GM18873 (cell line): Measurements from ENCODE around the gene SNAI3.

Experiments
- ATAC-seq: cut with Tn5 transposase; IDR thresholded peaks from one replicate; pipeline ENCODE4 v1.9.1; 2021; ENCODE audit warnings: mild to moderate bottlenecking, moderate library complexity, moderate number of reproducible peaks; ENCODE audit not compliant: unreplicated experiment, low FRiP score

SNAI3 gene

GRCh38 chr16:88706229-88706964 is 20.1 kb upstream of the SNAI3 start, which contains the start of the genes CTU2 and RNF166:
Gene CTU2, plus strand, starts transcription at chr16:88706503. Its CDS starts 28 bp downstream, at chr16:88706531.
Gene RNF166, minus strand, starts transcription at chr16:88706408. Its CDS starts 83 bp downstream, at chr16:88706325.
- peak; percentile 44 for ATAC-seq

GRCh38 chr16:88705801-88706228 is 19.5 kb upstream of the SNAI3 start:
- ATAC-seq, result peak; percentile 4

- no peak for ATAC-seq
Measured at GRCh38 chr16:88705076-88705684, 18.9 kb upstream of the SNAI3 start.

- no peak for ATAC-seq
Measured at GRCh38 chr16:88703486-88704309, 17.4 kb upstream of the SNAI3 start.

GRCh38 chr16:88702371-88703210 is 16.3 kb upstream of the SNAI3 start:
- ATAC-seq, result no peak

GRCh38 chr16:88701581-88702370 is 15.5 kb upstream of the SNAI3 start:
- no peak for ATAC-seq

GRCh38 chr16:88700636-88701482 is 14.6 kb upstream of the SNAI3 start:
- peak; percentile 44 for ATAC-seq

GRCh38 chr16:88700322-88700635 is 14.0 kb upstream of the SNAI3 start:
- no peak for ATAC-seq

- ATAC-seq, result no peak
Measured at GRCh38 chr16:88699180-88699579, 12.9 kb upstream of the SNAI3 start.

- ATAC-seq, result no peak
Measured at GRCh38 chr16:88698646-88699045, 12.3 kb upstream of the SNAI3 start.

- ATAC-seq, result no peak
Measured at GRCh38 chr16:88697831-88698615, 11.7 kb upstream of the SNAI3 start.

- ATAC-seq, result no peak
Measured at GRCh38 chr16:88697116-88697830, 11.0 kb upstream of the SNAI3 start.

- ATAC-seq, result no peak
Measured at GRCh38 chr16:88696441-88696840, 10.1 kb upstream of the SNAI3 start.

- ATAC-seq, result no peak
Measured at GRCh38 chr16:88695753-88696152, 9.4 kb upstream of the SNAI3 start.

- no peak for ATAC-seq
Measured at GRCh38 chr16:88695218-88695617, 8.9 kb upstream of the SNAI3 start.

GRCh38 chr16:88694221-88695087 is 8.1 kb upstream of the SNAI3 start:
- ATAC-seq, result no peak
